Measurements from ENCODE around the gene IGLON5. TPM values are rescaled to one million over a fixed set of nuclear protein-coding genes. Genes with fewer than 3 reads are reported as not detected.

The IGLON5 gene
- total RNA-seq, 4 donors from 2014 or later: 0.17 TPM; not detected in 3

DNA sequence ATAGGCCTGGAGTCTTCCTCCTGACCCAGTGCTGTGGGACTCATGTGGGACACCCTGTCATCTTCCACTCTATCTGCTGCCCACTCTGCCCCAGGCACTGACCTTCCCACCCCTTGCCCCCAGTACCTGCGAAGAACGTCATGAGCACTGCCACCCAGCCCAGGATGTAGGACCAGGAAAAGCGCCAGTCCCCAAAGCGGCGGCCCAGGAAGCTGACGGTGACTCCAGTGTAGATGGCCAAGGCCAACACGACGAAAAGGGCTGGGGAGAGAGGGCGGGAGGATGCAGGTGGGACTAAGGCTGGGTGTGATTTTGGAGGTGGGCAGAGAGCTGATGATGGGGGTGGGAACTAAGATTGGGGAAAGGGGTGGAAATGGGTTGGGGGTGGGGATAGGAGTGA lies 68.9 kb downstream of the IGLON5 start:
- Histone ChIP-seq H3K27ac (replicated peaks in 1 of 4) (no peak overlapping the region), H3K4me1 (no peaks in the 10 kb centered on the region), H3K27me3 (no peaks in the 10 kb centered on the region), H3K9me3 (peaks cover 0 to 2% (median 0%) of the 10 kb centered on the region in 4 donors), H3K36me3 (no peaks in the 10 kb centered on the region), H3K4me3 (no peak overlapping the region)
- no peak for TF ChIP-seq POLR2A (IDR thresholded peaks at IDR 0.05; ENCODE audit: low read depth)
- TF ChIP-seq, protein P1, sequence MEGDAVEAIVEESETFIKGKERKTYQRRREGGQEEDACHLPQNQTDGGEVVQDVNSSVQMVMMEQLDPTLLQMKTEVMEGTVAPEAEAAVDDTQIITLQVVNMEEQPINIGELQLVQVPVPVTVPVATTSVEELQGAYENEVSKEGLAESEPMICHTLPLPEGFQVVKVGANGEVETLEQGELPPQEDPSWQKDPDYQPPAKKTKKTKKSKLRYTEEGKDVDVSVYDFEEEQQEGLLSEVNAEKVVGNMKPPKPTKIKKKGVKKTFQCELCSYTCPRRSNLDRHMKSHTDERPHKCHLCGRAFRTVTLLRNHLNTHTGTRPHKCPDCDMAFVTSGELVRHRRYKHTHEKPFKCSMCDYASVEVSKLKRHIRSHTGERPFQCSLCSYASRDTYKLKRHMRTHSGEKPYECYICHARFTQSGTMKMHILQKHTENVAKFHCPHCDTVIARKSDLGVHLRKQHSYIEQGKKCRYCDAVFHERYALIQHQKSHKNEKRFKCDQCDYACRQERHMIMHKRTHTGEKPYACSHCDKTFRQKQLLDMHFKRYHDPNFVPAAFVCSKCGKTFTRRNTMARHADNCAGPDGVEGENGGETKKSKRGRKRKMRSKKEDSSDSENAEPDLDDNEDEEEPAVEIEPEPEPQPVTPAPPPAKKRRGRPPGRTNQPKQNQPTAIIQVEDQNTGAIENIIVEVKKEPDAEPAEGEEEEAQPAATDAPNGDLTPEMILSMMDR (IDR thresholded peaks at IDR 0.05): no peak
- TF ChIP-seq POLR2AphosphoS5 (IDR thresholded peaks at IDR 0.05): no peak
- TF ChIP-seq EP300 (IDR thresholded peaks at IDR 0.05): no peak
- no peak for DNase-seq (ENCODE audit: extremely low spot score)
- WGBS: 88% methylated on average over 9 of the region's 9 CpGs
- intact Hi-C loops (cut with DNase I): no loop called here

Other genes starting within 250 kb of the IGLON5 start
- not detected for gene KLK13, start 246.6 kb upstream of the IGLON5 start, total RNA-seq
- under 1 TPM in 1 of 4 donors, not detected in 3; 0.52 TPM for gene KLK14, start 228.8 kb upstream of the IGLON5 start, total RNA-seq
- 10 to 100 TPM in 3 of 4 donors, 1 to 10 TPM in 1; 7.1 to 18.9 (median 13.7) TPM for gene CTU1, start 203.2 kb upstream of the IGLON5 start, total RNA-seq
- gene SIGLEC9, start 186.7 kb upstream of the IGLON5 start, total RNA-seq: 1 to 10 TPM; 2.0 to 9.4 (median 3.5) TPM
- 1 to 10 TPM in 1 of 4 donors, under 1 TPM in 2, not detected in 1; 0.19 to 2.2 (median 0.92) TPM for gene SIGLEC7, start 169.3 kb upstream of the IGLON5 start, total RNA-seq
- 1 to 10 TPM; 3.0 to 9.9 (median 5.5) TPM for gene CD33, start 86.6 kb upstream of the IGLON5 start, total RNA-seq
- not detected for gene SIGLECL1, start 60.6 kb upstream of the IGLON5 start, total RNA-seq
- gene VSIG10L, start 30.5 kb downstream of the IGLON5 start, total RNA-seq: 1 to 10 TPM; 1.3 to 3.4 (median 2.2) TPM
- gene ETFB, start 54.7 kb downstream of the IGLON5 start, total RNA-seq: 100 to 1,000 TPM in 2 of 4 donors, 10 to 100 TPM in 2; 86.3 to 121 (median 106) TPM
- not detected for gene CLDND2, start 57.4 kb downstream of the IGLON5 start, total RNA-seq
- gene NKG7, start 61.0 kb downstream of the IGLON5 start, total RNA-seq: 1 to 10 TPM in 3 of 4 donors, not detected in 1; 1.5 to 4.1 (median 2.4) TPM
- gene LIM2, start 76.3 kb downstream of the IGLON5 start, total RNA-seq: not detected
- not detected for gene C19orf84, start 78.9 kb downstream of the IGLON5 start, total RNA-seq
- gene SIGLEC10, start 106.0 kb downstream of the IGLON5 start, total RNA-seq: 1 to 10 TPM; 1.4 to 4.1 (median 2.4) TPM
- gene SIGLEC8, start 146.8 kb downstream of the IGLON5 start, total RNA-seq: 1 to 10 TPM in 1 of 4 donors, under 1 TPM in 2, not detected in 1; 0.66 to 1.7 (median 0.86) TPM
- not detected for gene CEACAM18, start 166.9 kb downstream of the IGLON5 start, total RNA-seq
- gene SIGLEC12, start 190.2 kb downstream of the IGLON5 start, total RNA-seq: under 1 TPM in 1 of 4 donors, not detected in 3; 0.29 TPM
- 1 to 10 TPM in 3 of 4 donors, under 1 TPM in 1; 0.58 to 6.3 (median 3.5) TPM for gene SIGLEC6, start 220.0 kb downstream of the IGLON5 start, total RNA-seq